ENCODE data around the gene RUNX1. TPM values are rescaled to one million over a fixed set of nuclear protein-coding genes. Genes with fewer than 3 reads are reported as not detected.

RUNX1 gene
- polyA plus RNA-seq, 1 of the 3 experiments (the other 2 are of a cell fraction) = 17.1 TPM

GRCh38 chr21:35037384-35037765 lies 11.7 kb downstream of the RUNX1 start:
- H4K20me1 ChIP-seq (ENCODE audit: insufficient read depth) = no peaks in the 10 kb centered on the region
- no peak overlapping the region for H3K27ac ChIP-seq (ENCODE audit: low read depth in 2 of 2, low read length in 1 of 2)
- CTCF ChIA-PET = interaction anchor here (0.7 kb wide), 1 partner anchor 9 kb away, joined by 4 read pairs; no protein-coding TSS in a partner anchor
- no peaks in the 10 kb centered on the region for H3K9me3 ChIP-seq
- no peaks in the 10 kb centered on the region; the same call in 1 of the 2 replicates for H3K79me2 ChIP-seq (ENCODE audit: insufficient read depth)
- H3K9me2 ChIP-seq = no peaks in the 10 kb centered on the region
- H3K4me2 ChIP-seq = no peak overlapping the region
- H3K9ac ChIP-seq = no peak overlapping the region
- no peaks in the 10 kb centered on the region for H3F3A ChIP-seq (replicated peaks; ENCODE audit: insufficient read depth)
- H3K36me3 ChIP-seq (replicated peaks in 1 of 2; ENCODE audit: control insufficient read depth in 1 of 2, insufficient read depth in 2 of 2, low read length in 1 of 2) = no peaks in the 10 kb centered on the region
- H3K27me3 ChIP-seq (ENCODE audit: insufficient read depth) = no peaks in the 10 kb centered on the region
- no peak overlapping the region for H2AFZ ChIP-seq (ENCODE audit: low read depth)
- no peak overlapping the region for H3K4me3 ChIP-seq (ENCODE audit: low read depth in 2 of 2, low read length in 1 of 2)
- POLR2A ChIA-PET = no interaction called here
- 89% methylated on average over 2 of the region's 7 CpGs for WGBS (ENCODE audit: low lambda C conversion rate)
- H3K4me1 ChIP-seq (ENCODE audit: control insufficient read depth in 1 of 2, insufficient read depth in 2 of 2, low read depth in 1 of 2, low read length in 1 of 2) = peaks cover 0 to 2% of the 10 kb centered on the region in 2 experiments; a peak in 1 of 4 replicates
- TF ChIP-seq REST (IDR thresholded peaks at IDR 0.05; ENCODE audit: low read depth, low read length) = no peak
- TF ChIP-seq FOXM1 (IDR thresholded peaks at IDR 0.05; ENCODE audit: low read depth) = no peak
- no peak for TF ChIP-seq MEF2A (IDR thresholded peaks at IDR 0.05; ENCODE audit: borderline replicate concordance, low read depth)
- TF ChIP-seq TEAD4 (IDR thresholded peaks at IDR 0.05; ENCODE audit: borderline replicate concordance, insufficient read depth) = no peak
- no peak for TF ChIP-seq YY1 (IDR thresholded peaks at IDR 0.05; ENCODE audit: low read depth)
- TF ChIP-seq NFIC (IDR thresholded peaks at IDR 0.05; ENCODE audit: borderline replicate concordance) = no peak
- TF ChIP-seq EZH2phosphoT487 (IDR thresholded peaks at IDR 0.05; ENCODE audit: borderline replicate concordance, low read depth) = no peak
- TF ChIP-seq FOSL2 (IDR thresholded peaks at IDR 0.05; ENCODE audit: borderline replicate concordance, low read depth) = no peak
- TF ChIP-seq CHD2 (IDR thresholded peaks at IDR 0.05; ENCODE audit: low read length, partially characterized antibody) = no peak
- no peak for TF ChIP-seq RFX5 (IDR thresholded peaks at IDR 0.05; ENCODE audit: low read length)
- TF ChIP-seq TCF12 (IDR thresholded peaks at IDR 0.05) = no peak
- no peak for TF ChIP-seq MAX (IDR thresholded peaks at IDR 0.05; ENCODE audit: low read depth)
- TF ChIP-seq EP300 (IDR thresholded peaks at IDR 0.05; ENCODE audit: borderline replicate concordance in 1 of 2, low read depth in 1 of 2, low read length in 1 of 2) = no peak
- no peak for TF ChIP-seq MXI1 (IDR thresholded peaks at IDR 0.05; ENCODE audit: low read depth, low read length)
- DNase-seq = no peak
